OCI-LY7 (cell line): ENCODE results near the gene TESMIN. TPM values are rescaled to one million over a fixed set of nuclear protein-coding genes. Genes with fewer than 3 reads are reported as not detected.

ENCODE experiments used
- BruUV-seq: library from RNA; stranded (reverse); fragments of 400-500 nt; replicated peaks from 2 replicates; lab custom pipeline; 2021; lab: Mats Ljungman, UMichigan
- CTCF ChIA-PET: fragments of 300-600 bp; sonication (Branson Sonifier 250); formaldehyde crosslinking; loops from one replicate; lab custom pipeline; 2022; ENCODE audit warnings: antibody characterized with exemption; ENCODE audit not compliant: unreplicated experiment; lab: Charles Lee
- POLR2A ChIA-PET: fragments of 300-600 bp; sonication (Branson Sonifier 250); formaldehyde crosslinking; loops from one replicate; lab custom pipeline; 2022; ENCODE audit warnings: antibody characterized with exemption; lab: Charles Lee
- DNase-seq: peaks from one replicate; pipeline ENCODE4 v3.0.0-alpha.2; 2015; ENCODE audit warnings: low spot score
- H2AFZ ChIP-seq: fragments of 200-600 bp; sonication (generic), shearing (Covaris generic); 2 replicates; pipeline ENCODE4 v1.6.1; 2014; ENCODE audit warnings: mild to moderate bottlenecking, antibody characterized with exemption, low read length, moderate library complexity
- H3K27ac ChIP-seq: fragments of 200-600 bp; sonication (generic); 2 replicates; pipeline ENCODE4 v1.5.1; 2014; ENCODE audit warnings: mixed run types, low read depth, mild to moderate bottlenecking, moderate library complexity, low read length, inconsistent platforms; ENCODE audit not compliant: poor library complexity, severe bottlenecking
- H3K36me3 ChIP-seq: fragments of 200-600 bp; sonication (generic); 2 replicates; pipeline ENCODE4 v1.6.1; 2014; ENCODE audit warnings: mild to moderate bottlenecking, antibody characterized with exemption, low read length, moderate library complexity, mixed read lengths; ENCODE audit not compliant: insufficient read depth
- H3K4me1 ChIP-seq: fragments of 200-600 bp; sonication (generic); 2 replicates; pipeline ENCODE4 v1.5.1; 2014; ENCODE audit warnings: mild to moderate bottlenecking, low read length; ENCODE audit not compliant: insufficient read depth, poor library complexity, severe bottlenecking
- H3K4me2 ChIP-seq: fragments of 200-600 bp; sonication (generic); 2 replicates; pipeline ENCODE4 v1.6.1; 2014; ENCODE audit warnings: mild to moderate bottlenecking, low read length
- H3K4me3 ChIP-seq: fragments of 200-600 bp; sonication (generic); 2 replicates; pipeline ENCODE4 v1.5.1; 2014; ENCODE audit warnings: mild to moderate bottlenecking, low read depth, low read length; ENCODE audit not compliant: poor library complexity, severe bottlenecking
- H3K79me2 ChIP-seq: fragments of 200-600 bp; sonication (generic); 2 replicates; pipeline ENCODE4 v1.6.1; 2016; ENCODE audit warnings: low read depth, mild to moderate bottlenecking, low read length, moderate library complexity, mixed read lengths; ENCODE audit not compliant: insufficient read depth
- H3K9me2 ChIP-seq: fragments of 200-600 bp; sonication (generic); 2 replicates; pipeline ENCODE4 v1.6.1; 2016; ENCODE audit warnings: mild to moderate bottlenecking, low read length, mixed read lengths; ENCODE audit not compliant: insufficient read depth
- H3K9me3 ChIP-seq: fragments of 200-600 bp; sonication (generic); 2 replicates; pipeline ENCODE4 v1.6.1; 2014; ENCODE audit warnings: mild to moderate bottlenecking, mixed run types, low read length, mixed read lengths
- H4K20me1 ChIP-seq: fragments of 200-600 bp; sonication (generic); 2 replicates; pipeline ENCODE4 v1.6.1; 2014; ENCODE audit warnings: mild to moderate bottlenecking, antibody characterized with exemption, low read length, moderate library complexity, mixed read lengths; ENCODE audit not compliant: insufficient read depth
- EZH2phosphoT487 ChIP-seq: fragments of 200-600 bp; sonication (generic); IDR thresholded peaks from 2 replicates; pipeline ENCODE4 v1.6.1; 2018; ENCODE audit warnings: low read depth, borderline replicate concordance, mild to moderate bottlenecking, mixed run types, antibody characterized with exemption, low read length, moderate library complexity, mixed read lengths
- intact Hi-C: fragments of 100-400 bp; cut with micrococcal nuclease; formaldehyde crosslinking; loops from one replicate; pipeline ENCODE4 v1.10.0; 2022; ENCODE audit not compliant: unreplicated experiment
- total RNA-seq, 2 experiments: library from RNA; depleted of rRNA in 1 of 2; stranded (reverse); fragments of >200 nt in 1 of 2; shearing (Covaris generic) in 1 of 2; gene quantifications; 2 replicates each; pipeline ENCODE4 v1.2.3, GENCODE V29; 2014 to 2022
- TF ChIP-seq, protein P1 (sequence below): fragments of 200-600 bp; sonication (generic); conservative IDR thresholded peaks from 2 replicates; pipeline ENCODE4 v1.5.1; 2014; ENCODE audit warnings: mild to moderate bottlenecking, antibody characterized with exemption, low read length, moderate library complexity, mixed read lengths

Gene TESMIN
- total RNA-seq, 2 experiments from 2014 or later, result 13.0 to 19.4 TPM

DNA sequence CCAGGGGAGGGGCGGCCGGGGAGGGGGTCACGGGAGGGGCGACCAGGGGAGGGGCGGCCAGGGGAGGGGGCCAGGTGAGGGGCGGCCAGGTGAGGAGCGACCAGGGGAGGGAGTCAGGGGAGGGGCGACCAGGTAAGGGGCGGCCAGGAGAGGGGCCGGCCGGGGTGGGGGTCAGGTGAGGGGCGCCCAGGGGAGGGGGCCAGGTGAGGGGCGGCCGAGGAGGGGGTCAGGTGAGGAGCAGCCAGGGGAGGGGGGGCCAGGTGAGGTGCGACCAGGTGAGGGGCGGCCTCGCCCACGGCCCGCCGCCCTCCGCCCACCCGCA, 355 bp downstream of the TESMIN start:
- no peak for DNase-seq
- no peaks in the 10 kb centered on the region for H3K4me1 ChIP-seq
- H3K4me2 ChIP-seq, result peak overlapping the region; percentile 67
- peaks cover 4% of the 10 kb centered on the region for H3K36me3 ChIP-seq
- H3K9me2 ChIP-seq, result no peaks in the 10 kb centered on the region
- H4K20me1 ChIP-seq, result no peaks in the 10 kb centered on the region
- H2AFZ ChIP-seq, result 0 out of 2 replicates have a peak overlapping the region, but pooled peaks have one; percentile 47
- peak overlapping the region; percentile 49 for H3K27ac ChIP-seq
- ChIA-PET CTCF (no interaction called here), POLR2A (no interaction called here)
- peak overlapping the region; percentile 71 for H3K4me3 ChIP-seq
- intact Hi-C loops, result loop anchor here (5.0 kb wide), 1 partner anchor 91 kb away; the partner anchor contains the start of gene CPT1A
- TF ChIP-seq, protein P1, sequence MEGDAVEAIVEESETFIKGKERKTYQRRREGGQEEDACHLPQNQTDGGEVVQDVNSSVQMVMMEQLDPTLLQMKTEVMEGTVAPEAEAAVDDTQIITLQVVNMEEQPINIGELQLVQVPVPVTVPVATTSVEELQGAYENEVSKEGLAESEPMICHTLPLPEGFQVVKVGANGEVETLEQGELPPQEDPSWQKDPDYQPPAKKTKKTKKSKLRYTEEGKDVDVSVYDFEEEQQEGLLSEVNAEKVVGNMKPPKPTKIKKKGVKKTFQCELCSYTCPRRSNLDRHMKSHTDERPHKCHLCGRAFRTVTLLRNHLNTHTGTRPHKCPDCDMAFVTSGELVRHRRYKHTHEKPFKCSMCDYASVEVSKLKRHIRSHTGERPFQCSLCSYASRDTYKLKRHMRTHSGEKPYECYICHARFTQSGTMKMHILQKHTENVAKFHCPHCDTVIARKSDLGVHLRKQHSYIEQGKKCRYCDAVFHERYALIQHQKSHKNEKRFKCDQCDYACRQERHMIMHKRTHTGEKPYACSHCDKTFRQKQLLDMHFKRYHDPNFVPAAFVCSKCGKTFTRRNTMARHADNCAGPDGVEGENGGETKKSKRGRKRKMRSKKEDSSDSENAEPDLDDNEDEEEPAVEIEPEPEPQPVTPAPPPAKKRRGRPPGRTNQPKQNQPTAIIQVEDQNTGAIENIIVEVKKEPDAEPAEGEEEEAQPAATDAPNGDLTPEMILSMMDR, result no peak
- no peak for TF ChIP-seq EZH2phosphoT487
- no TSS peak for BruUV-seq
- no peaks in the 10 kb centered on the region for H3K79me2 ChIP-seq
- H3K9me3 ChIP-seq, result no peaks in the 10 kb centered on the region

DNA sequence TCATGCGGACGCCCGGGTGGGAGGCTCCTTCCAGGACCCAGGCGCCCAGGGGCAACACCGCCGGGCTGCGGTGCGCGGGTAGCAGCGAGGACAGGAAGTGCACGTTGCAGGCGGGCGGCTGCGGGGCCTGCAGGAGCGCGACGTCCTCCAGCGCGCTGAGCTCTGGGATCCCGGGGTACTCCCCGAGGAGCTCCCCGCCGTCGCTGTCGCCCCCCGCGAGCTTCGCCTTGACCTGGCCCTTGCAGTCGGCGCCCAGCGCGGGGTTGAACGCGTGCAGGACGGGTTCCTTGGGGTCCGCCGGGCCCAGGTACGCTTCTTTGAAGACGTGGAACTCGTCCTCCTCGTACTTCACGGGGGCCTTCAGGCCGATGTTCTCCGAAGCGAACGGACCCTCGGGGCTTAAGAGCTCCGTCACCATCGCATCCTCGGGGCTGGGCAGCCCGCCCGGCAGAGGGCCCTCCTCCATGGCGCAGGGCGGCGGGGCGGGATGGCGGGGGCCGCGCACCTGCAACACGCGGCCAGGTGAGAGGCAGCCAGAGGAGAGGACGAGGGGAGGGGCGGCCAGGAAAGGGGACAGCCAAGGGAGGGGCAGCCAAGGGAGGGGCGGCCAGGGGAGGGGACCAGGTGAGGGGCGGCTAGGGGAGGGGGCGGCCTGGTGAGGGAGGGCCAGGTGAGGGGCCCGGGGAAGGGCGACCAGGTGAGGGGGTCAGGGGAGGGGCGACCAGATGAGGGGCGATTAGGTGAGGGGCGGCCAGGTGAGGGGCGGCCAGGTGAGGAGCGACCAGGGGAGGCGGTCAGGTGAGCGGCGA, 921 bp downstream of the TESMIN start:
- Histone ChIP-seq H3K9me3 (no peaks in the 10 kb centered on the region), H3K4me2 (no peak overlapping the region), H4K20me1 (no peaks in the 10 kb centered on the region), H3K27ac (no peak overlapping the region), H3K79me2 (no peaks in the 10 kb centered on the region), H3K36me3 (peaks cover 4% of the 10 kb centered on the region), H3K9me2 (no peaks in the 10 kb centered on the region), H3K4me3 (peak overlapping the region; percentile 71), H2AFZ (no peak overlapping the region), H3K4me1 (no peaks in the 10 kb centered on the region)
- POLR2A ChIA-PET, result no interaction called here
- no peak for DNase-seq
- no TSS peak for BruUV-seq
- no peak for TF ChIP-seq EZH2phosphoT487
- TF ChIP-seq, protein P1, result no peak
- intact Hi-C loops, result loop anchor here (5.0 kb wide), 1 partner anchor 92 kb away; the partner anchor contains the start of gene CPT1A
- CTCF ChIA-PET, result no interaction called here
